ENCODE measurements around the gene ST6GALNAC2.
"Not testable (repeated sequence)": the region's sequence is repeated elsewhere in the genome, so short reads cannot be mapped to it uniquely, and the experiment has no call there.

The ST6GALNAC2 gene

DNA sequence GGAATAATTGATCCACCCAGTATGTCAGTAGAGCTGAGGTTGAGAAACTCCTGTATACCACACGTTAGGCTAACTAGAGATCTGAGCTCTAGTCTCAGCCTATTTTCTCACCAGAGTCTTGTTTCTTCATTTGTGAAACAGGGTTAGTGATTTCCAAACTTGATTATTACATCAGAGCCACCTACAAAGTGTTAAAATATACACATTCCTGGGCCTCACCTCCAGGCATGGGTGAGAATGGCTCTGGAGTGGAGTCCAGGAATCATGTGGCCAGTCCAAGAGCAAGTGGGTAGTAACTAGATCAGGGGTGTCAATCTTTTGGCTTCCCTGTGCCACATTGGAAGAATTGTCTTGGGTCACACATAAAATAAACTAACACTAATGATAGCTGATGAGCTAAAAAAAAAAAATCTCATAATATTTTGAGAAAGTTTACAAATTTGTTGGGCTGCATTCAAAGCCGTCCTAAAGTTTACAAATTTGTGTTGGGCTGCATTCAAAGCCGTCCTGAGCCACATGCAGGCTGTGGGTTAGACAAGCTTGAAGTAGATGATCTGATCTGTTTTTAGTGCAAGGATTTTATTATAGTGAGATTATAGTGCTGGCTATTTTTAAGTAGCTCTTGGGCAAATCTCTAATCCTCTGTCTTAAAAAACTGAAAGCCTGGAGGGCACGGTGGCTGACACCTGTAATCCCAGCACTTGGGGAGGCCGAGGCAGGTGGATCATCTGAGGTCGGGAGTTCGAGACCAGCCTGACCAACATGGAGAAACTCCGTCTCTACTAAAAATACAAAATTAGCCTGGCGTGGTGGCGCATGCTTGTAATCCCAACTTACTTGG lies 25.4 kb downstream of the ST6GALNAC2 start:
- Mint-ChIP-seq H3K4me1 (peaks cover 30% of the 10 kb centered on the region), H3K9me3 (no peaks in the 10 kb centered on the region), H3K36me3 (peaks cover 6% of the 10 kb centered on the region), H3K27me3 (no peaks in the 10 kb centered on the region), H3K4me3 (peak overlapping the region; percentile 51), H3K27ac (peak overlapping the region; percentile 88)
- no peak for DNase-seq (ENCODE audit: low spot score in 2 of 2)
- ATAC-seq (ENCODE audit: low read depth): no peak

DNA sequence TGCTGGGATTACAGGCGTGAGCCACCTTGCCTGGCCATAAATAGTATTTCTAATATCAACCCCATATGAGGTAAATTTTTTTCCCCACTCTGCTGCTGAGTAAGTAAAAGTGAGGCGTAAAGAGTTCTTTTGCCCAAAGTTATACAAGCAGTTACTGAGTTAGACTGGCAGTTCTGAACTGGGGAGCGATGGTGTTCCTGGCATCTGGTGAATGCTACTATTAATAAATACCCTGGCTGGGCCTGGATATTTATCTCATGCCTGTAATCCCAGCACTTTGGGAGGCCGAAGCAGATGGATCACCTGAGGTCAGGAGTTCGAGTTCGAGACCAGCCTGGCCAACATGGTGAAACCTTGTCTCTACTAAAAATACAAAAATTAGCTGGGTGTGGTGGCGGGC lies 26.2 kb downstream of the ST6GALNAC2 start:
- not testable (repeated sequence) for H3K4me3 Mint-ChIP-seq; H3K9me3 Mint-ChIP-seq; H3K27me3 Mint-ChIP-seq; DNase-seq (ENCODE audit: low spot score in 2 of 2); ATAC-seq (ENCODE audit: low read depth); H3K36me3 Mint-ChIP-seq; H3K27ac Mint-ChIP-seq
- H3K4me1 Mint-ChIP-seq: peaks cover 34% of the 10 kb centered on the region

DNA sequence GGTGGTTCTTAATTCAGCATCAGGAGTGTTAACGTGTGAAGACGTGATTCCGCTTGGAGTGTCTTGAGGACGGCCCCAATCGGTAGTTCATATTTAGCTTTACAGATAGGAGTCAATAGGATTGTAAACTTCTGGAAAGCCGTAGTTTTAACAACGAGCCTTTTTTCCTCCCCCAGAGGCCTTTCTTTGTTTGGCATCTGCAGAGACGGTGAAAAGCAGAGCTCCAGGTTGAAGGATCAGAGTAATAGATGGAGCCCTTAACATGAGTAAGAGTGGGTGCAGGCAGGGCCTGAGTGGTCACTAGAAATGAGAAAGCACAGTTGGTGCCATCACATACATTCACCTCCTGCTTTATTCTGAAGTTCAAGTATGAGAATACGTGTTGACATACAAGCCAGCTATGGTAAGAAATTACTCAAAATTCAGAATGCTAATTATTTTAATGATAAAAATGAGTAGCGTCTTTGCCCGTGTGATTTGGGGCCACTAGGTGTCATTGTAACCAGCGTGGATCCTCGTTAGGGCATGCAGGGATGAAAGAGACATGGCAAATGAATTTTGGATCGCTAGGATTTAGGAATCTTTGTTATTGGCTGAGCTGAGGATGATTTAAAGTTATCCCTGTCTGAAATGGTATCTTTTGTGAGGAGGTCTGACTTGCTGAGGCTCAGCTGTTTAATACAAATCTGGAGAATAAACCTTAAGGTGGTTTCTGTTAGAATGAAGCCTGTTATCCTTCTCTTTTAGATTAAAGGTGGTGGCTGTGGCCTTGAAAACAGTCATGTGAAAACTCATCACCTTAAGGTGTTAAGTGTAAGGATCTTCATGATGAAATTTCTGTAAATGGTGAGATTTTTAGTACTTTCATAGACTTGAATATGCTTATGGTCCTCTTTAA lies 27.2 kb downstream of the ST6GALNAC2 start:
- H3K27ac Mint-ChIP-seq: peak overlapping the region; percentile 98
- H3K4me1 Mint-ChIP-seq: peaks cover 35% of the 10 kb centered on the region
- DNase-seq (ENCODE audit: low spot score in 2 of 2) (no peak), ATAC-seq (ENCODE audit: low read depth) (no peak)
- no peaks in the 10 kb centered on the region for H3K27me3 Mint-ChIP-seq
- H3K9me3 Mint-ChIP-seq: no peaks in the 10 kb centered on the region
- H3K36me3 Mint-ChIP-seq: peaks cover 6% of the 10 kb centered on the region
- peak overlapping the region; percentile 95 for H3K4me3 Mint-ChIP-seq

- Mint-ChIP-seq H3K27ac (peak overlapping the region; percentile 98), H3K27me3 (no peaks in the 10 kb centered on the region), H3K4me3 (peak overlapping the region; percentile 95), H3K9me3 (no peaks in the 10 kb centered on the region), H3K36me3 (peaks cover 3% of the 10 kb centered on the region), H3K4me1 (peaks cover 29% of the 10 kb centered on the region)
- ATAC-seq (ENCODE audit: low read depth): peak; percentile 84
- peak; percentile 96 for DNase-seq (ENCODE audit: low spot score in 2 of 2)
These were observed 28.1 kb downstream of the ST6GALNAC2 start for GRCh38 chr17:76557368-76558197.

- DNase-seq (ENCODE audit: low spot score in 2 of 2) (no peak), ATAC-seq (ENCODE audit: low read depth) (peak; percentile 53)
- Mint-ChIP-seq H3K9me3 (no peaks in the 10 kb centered on the region), H3K27me3 (no peaks in the 10 kb centered on the region), H3K36me3 (peaks cover 3% of the 10 kb centered on the region), H3K4me3 (peak overlapping the region; percentile 95), H3K27ac (peak overlapping the region; percentile 98), H3K4me1 (peaks cover 28% of the 10 kb centered on the region)
These were observed 28.8 kb downstream of the ST6GALNAC2 start for GRCh38 chr17:76556765-76557367.

DNA sequence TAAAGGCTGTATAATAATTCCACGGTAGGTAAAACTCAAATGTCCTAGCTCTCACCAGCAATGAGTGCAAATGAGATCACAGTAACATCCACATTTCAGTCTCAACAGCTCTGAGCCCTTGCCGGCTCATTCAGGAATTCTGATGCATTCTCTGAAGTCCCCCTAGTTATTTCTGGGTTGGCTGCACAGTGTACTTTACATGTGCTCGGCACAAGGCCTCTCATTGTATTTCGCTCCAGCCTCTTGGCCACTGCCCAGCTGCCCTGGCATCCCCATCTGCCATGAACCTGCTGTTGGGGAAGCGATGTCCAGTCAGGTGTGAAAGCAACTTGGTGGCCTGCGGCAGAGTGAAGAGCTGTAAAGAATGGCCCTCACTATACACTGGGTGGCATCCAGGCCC lies 31.5 kb downstream of the ST6GALNAC2 start:
- Mint-ChIP-seq H3K36me3 (no peaks in the 10 kb centered on the region), H3K27ac (no peak overlapping the region), H3K27me3 (no peaks in the 10 kb centered on the region), H3K4me1 (peaks cover 20% of the 10 kb centered on the region), H3K4me3 (no peak overlapping the region), H3K9me3 (no peaks in the 10 kb centered on the region)
- ATAC-seq (ENCODE audit: low read depth) (no peak), DNase-seq (ENCODE audit: low spot score in 2 of 2) (no peak)

DNA sequence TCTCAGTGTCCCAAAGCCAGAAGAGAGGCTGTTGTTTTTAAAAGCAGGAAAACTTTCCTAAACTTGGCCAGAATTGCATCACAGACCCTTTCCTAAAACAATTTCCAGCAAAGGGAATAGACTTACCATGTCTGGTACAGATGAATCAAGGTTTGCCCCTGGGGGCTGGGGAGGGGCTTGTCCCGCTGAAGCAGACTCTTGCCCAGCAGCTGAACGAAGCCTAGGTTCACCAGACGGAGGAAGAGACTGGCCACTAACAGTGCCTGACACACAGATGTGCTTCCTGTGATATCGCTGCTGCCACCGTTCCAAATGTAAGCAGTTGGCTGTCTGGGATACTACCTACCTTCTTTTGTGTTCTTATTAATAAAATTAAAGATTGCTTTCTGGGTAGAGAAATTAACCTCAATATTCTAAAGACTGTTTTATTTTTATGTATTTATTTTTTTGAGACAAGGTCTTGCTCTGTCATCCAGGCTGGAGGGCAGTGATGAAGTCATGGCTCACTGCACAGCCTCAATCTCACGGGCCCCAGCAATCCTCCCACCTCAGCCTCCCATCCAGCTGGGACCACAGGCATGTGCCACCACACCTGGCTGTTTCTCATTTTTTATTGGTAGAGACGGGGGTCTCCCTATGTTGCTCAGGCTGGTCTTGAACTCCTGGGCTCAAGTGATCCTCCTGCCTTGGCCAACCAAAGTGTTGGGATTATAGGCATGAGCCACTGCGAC lies 32.3 kb downstream of the ST6GALNAC2 start:
- no peak overlapping the region for H3K4me3 Mint-ChIP-seq
- H3K36me3 Mint-ChIP-seq: no peaks in the 10 kb centered on the region
- H3K4me1 Mint-ChIP-seq: peaks cover 15% of the 10 kb centered on the region
- ATAC-seq (ENCODE audit: low read depth) (no peak), DNase-seq (ENCODE audit: low spot score in 2 of 2) (no peak)
- H3K27ac Mint-ChIP-seq: no peak overlapping the region
- H3K9me3 Mint-ChIP-seq: no peaks in the 10 kb centered on the region
- no peaks in the 10 kb centered on the region for H3K27me3 Mint-ChIP-seq

GRCh38 chr17:76551685-76552084 lies 34.0 kb downstream of the ST6GALNAC2 start:
- H3K9me3 Mint-ChIP-seq: no peaks in the 10 kb centered on the region
- DNase-seq (ENCODE audit: low spot score in 2 of 2) (no peak), ATAC-seq (ENCODE audit: low read depth) (no peak)
- H3K27ac Mint-ChIP-seq: no peak overlapping the region
- H3K4me3 Mint-ChIP-seq: no peak overlapping the region
- peaks cover 9% of the 10 kb centered on the region for H3K4me1 Mint-ChIP-seq
- H3K36me3 Mint-ChIP-seq: no peaks in the 10 kb centered on the region
- no peaks in the 10 kb centered on the region for H3K27me3 Mint-ChIP-seq

DNA sequence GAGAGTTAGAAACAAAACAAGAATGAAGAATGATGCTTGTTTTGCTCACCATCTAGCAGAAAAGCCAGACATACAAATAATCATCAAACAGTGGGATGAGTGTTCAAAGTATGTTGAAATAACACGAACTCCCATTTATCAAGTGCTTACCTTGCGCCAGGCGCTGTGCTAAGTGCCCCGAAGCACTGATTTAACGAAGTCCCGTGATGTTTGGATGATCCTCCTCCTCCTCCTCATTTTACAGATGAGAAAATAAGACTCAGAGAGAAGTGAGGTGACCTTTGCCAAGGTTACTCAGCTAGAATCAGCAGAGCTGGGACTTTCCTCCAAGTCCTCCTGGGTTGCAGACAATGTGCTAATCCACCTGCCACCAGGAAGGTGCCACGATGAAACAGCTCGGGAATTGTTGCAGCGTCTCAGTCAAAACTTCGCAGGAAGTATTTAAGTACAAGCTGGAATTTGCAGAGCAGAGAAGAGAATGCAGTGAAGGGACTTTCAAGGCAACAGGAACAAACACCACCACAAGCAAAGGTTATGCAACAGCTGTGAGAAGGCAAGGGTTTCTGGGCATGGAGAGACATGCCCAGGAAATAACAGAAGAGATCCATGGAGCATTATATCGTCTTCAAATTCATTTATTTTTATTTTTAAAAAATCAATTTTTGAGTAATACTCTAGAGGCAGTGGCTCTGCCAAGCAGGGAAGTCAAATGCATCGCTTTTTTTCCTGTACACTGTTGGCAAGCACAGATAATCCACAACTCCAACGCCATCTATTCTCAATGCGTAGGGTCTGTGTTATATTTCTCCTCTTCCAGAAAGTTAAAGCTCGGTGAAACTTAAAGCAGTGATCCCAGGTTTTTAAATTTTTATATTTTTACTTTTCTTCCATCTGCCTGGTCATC lies 34.7 kb downstream of the ST6GALNAC2 start:
- peaks cover 7% of the 10 kb centered on the region for H3K4me1 Mint-ChIP-seq
- H3K27ac Mint-ChIP-seq: no peak overlapping the region
- H3K27me3 Mint-ChIP-seq: no peaks in the 10 kb centered on the region
- H3K9me3 Mint-ChIP-seq: no peaks in the 10 kb centered on the region
- no peaks in the 10 kb centered on the region for H3K36me3 Mint-ChIP-seq
- ATAC-seq (ENCODE audit: low read depth) (no peak), DNase-seq (ENCODE audit: low spot score in 2 of 2) (no peak)
- H3K4me3 Mint-ChIP-seq: no peak overlapping the region

DNA sequence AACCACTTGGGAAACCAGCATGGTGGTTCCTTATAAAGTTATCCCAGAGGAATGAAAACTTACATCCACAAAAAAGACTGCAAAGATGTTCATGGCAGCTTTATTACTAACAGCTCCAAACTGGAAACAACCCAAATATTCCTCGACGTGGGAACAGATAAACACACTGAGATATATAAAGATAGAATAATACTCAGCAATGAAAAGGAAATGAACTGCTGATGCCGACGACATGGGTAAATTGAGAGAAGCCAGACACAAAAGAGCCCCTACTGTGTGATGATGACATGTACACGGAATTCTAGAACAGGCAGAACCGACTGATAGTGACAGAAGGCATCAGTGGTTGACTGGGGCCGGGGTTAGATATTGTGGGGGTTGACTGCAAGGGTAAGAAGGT lies 36.1 kb downstream of the ST6GALNAC2 start:
- Mint-ChIP-seq H3K9me3 (no peaks in the 10 kb centered on the region), H3K4me1 (peaks cover 2% of the 10 kb centered on the region), H3K27ac (no peak overlapping the region), H3K4me3 (no peak overlapping the region), H3K27me3 (no peaks in the 10 kb centered on the region), H3K36me3 (no peaks in the 10 kb centered on the region)
- DNase-seq (ENCODE audit: low spot score in 2 of 2): no peak
- no peak for ATAC-seq (ENCODE audit: low read depth)

- DNase-seq (ENCODE audit: low spot score in 2 of 2) (no peak), ATAC-seq (ENCODE audit: low read depth) (no peak)
- H3K36me3 Mint-ChIP-seq: no peaks in the 10 kb centered on the region
- no peak overlapping the region for H3K27ac Mint-ChIP-seq
- no peaks in the 10 kb centered on the region for H3K4me1 Mint-ChIP-seq
- H3K27me3 Mint-ChIP-seq: no peaks in the 10 kb centered on the region
- no peak overlapping the region for H3K4me3 Mint-ChIP-seq
- no peaks in the 10 kb centered on the region for H3K9me3 Mint-ChIP-seq
These were observed 36.5 kb downstream of the ST6GALNAC2 start for GRCh38 chr17:76549215-76549518.

- ATAC-seq (ENCODE audit: low read depth) (no peak), DNase-seq (ENCODE audit: low spot score in 2 of 2) (no peak)
- no peak overlapping the region for H3K4me3 Mint-ChIP-seq
- no peaks in the 10 kb centered on the region for H3K9me3 Mint-ChIP-seq
- no peaks in the 10 kb centered on the region for H3K36me3 Mint-ChIP-seq
- H3K27ac Mint-ChIP-seq: no peak overlapping the region
- H3K27me3 Mint-ChIP-seq: no peaks in the 10 kb centered on the region
- no peaks in the 10 kb centered on the region for H3K4me1 Mint-ChIP-seq
These were observed 37.1 kb downstream of the ST6GALNAC2 start for GRCh38 chr17:76548378-76549214.
